DOHH2 (cell line): ENCODE measurements around the gene PLA2G4A.

Experiments
- EZH2phosphoT487 ChIP-seq: fragments of 200-600 bp; sonication (generic); IDR thresholded peaks from 2 replicates; pipeline ENCODE4 v1.6.1; 2017; ENCODE audit warnings: borderline replicate concordance, mild to moderate bottlenecking, antibody characterized with exemption, low read length, moderate library complexity, mixed read lengths
- TF ChIP-seq, protein P1 (sequence below): fragments of 200-600 bp; sonication (generic); IDR thresholded peaks from one replicate; pipeline ENCODE4 v1.5.1; 2014; ENCODE audit warnings: antibody characterized with exemption, mild to moderate bottlenecking, low read depth, low read length; ENCODE audit not compliant: poor library complexity, severe bottlenecking

DNA sequence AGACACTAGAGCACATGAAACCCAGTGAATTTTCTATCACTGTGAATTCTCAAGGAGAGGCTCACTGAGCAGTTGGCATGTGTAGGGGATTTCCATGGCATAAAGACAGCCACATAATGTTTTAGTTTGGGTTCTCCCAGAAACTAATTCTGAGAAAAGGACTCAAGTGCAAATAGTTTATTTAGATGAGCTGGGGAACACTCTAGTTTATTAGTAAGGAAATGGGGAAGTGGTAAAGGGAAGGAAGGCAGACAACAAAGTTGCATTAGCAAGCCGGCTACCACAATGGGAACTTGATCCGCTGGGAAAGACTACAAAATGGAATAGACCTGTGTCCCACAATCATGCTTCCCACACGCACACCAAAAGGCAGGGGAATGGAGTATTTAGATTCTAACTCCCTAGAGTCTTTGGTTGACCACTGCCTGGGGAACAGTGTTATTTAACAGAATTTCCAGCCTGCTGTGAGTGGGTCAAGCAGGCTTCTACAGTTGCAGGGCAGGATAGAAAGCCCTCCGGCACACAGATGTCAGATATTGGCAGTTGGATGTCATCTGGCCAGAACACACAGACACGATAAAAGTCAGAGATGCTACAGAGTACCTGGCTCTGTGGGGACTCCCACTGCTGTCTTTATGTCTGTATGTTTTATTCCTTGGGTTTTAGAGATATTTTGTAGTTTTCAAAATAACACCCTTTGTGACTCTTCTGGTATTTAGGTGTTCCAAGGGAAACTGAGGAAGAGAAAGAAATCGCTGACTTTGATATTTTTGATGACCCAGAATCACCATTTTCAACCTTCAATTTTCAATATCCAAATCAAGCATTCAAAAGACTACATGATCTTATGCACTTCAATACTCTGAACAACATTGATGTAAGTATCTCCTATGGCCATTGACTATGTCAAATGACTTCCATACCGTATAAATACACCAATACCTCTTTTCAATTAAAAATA, 150.1 kb downstream of the PLA2G4A start:
- TF ChIP-seq, protein P1, sequence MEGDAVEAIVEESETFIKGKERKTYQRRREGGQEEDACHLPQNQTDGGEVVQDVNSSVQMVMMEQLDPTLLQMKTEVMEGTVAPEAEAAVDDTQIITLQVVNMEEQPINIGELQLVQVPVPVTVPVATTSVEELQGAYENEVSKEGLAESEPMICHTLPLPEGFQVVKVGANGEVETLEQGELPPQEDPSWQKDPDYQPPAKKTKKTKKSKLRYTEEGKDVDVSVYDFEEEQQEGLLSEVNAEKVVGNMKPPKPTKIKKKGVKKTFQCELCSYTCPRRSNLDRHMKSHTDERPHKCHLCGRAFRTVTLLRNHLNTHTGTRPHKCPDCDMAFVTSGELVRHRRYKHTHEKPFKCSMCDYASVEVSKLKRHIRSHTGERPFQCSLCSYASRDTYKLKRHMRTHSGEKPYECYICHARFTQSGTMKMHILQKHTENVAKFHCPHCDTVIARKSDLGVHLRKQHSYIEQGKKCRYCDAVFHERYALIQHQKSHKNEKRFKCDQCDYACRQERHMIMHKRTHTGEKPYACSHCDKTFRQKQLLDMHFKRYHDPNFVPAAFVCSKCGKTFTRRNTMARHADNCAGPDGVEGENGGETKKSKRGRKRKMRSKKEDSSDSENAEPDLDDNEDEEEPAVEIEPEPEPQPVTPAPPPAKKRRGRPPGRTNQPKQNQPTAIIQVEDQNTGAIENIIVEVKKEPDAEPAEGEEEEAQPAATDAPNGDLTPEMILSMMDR = no peak
- TF ChIP-seq EZH2phosphoT487 = no peak
